Midbrain (tissue), 1 donor: Measurements from ENCODE around the gene TMOD2.

Experiments
- DNase-seq: peaks from one replicate; lab custom pipeline; 2025; lab: John Stamatoyannopoulos, UW

Gene TMOD2

DNA sequence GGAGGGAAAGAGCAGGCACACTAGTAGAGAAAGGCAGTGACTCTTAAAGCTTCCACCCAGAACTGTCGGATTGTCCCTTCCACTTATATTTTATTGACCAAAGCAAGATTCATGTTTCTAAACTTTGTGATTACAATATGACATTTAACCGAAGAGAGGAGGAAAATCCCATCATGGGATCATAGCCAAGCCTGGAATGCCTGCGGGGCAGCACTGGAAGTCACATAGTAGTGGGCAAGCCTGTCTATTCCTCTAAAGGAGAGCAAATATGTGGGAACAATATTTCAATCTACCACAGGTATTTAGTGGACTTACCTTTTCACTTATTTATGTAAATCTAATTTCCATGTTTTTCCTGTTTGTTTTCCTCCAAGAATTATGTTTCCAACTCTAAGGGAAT is 74.3 kb downstream of the TMOD2 start:
- no peak for DNase-seq

DNA sequence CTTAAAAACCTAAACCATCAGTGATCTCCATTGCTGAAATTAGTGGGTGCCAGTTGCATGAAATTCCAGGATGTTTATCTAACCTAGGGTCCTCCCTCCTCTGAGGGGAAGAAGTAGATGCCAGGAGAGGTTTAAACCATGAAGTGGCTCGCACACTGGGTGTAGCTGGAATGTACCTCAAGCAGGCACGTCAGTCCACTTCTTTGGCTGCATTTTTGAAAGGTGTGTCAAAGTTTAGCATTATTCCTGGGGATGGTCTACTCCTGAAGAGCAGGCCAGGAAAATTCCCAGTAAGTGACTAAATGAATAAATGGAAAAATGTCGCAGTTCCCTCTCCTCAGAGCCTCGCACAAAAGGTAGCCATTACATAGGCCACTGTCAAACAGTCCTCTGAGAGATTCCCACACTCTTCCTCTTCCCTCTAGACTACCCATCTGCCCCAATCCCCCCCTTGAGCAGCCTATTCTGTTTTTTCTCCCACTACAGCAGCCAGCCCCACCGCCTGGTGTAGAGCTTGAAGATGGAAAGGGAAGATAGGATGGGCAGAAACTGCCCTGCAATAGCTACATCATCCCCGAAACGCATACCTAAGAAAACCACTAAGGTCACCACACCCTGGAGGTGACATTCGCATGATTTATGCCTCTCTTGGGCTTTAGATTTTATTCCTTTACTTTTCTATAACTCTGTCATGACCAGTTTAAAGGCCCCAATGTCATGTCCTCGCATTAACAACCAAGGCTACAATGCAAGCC is 77.4 kb downstream of the TMOD2 start:
- no peak for DNase-seq

DNA sequence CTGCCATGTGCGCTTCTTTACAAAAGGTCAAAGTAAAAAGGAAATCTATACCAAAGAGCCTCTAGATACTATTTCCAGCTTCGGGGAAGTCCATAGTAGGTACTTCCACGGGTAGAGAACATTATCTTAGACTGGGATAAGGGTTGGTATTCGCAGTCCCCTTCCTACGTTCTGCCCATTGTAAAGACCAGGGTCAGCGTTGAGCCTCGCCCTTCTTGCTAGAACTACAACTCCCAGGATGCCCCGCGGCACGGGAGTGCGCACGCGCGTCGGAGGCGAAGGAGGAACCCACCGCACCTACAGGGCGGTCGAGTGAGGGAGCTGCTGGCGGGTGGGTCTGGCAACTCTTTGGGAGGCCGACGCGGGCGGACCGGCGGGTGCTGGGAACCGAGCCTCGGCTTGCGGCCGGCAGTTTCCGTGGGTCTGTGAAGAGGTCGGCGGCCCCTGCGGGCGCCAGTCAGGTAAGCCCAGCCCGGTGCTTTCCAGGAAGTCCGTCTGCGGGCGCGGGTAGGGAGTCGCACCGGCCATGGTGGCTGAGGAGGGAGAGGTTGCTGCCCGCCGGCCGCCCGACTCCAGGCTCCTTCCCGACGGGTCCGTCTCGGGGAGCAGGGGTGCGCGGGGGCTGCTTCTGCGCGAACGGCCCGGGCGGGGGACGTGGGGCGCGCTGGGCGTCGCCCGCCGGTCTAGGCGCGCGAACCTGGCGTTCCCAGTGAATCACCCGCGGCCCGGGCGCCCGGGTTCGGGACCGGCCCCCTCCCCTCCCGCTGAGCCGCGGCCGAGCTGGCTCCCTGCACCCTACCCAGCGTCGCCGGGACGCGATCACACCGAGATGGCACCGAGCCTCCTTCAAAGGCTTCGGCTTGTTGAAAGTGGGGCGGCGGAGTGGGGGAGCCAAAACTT is 78.2 kb downstream of the TMOD2 start, which contains the start of gene TMOD3:
Gene TMOD3, plus strand, starts transcription at position 278 of the 900 bp plus-strand sequence. CDS start 33,232 bp downstream, outside the sequence.
- DNase-seq = peak; percentile 93

DNA sequence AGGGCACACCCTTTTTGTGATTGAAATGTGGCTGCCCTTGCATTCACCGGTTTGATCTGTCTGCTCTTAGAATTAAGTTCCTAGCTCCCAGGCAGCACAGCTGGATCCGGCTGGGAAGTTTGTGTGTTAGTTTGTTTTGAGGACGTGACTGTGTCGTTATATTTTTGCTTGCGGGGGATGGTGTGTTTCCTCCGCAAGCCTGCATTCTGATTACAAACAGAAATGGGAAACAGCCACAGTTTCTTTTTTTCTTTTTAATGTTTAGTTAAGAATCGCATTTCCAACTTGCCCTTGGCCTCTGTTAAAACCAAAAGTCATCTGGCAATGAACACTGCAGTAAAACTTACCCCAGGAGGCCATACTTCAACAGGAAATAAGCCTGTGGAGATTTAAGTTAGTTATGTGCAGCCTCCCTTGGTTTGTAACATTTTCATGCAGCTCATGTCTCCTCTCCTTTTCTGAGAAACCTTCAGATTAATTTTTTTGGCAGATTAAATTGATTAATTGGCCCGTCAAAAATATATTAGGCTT is 78.9 kb downstream of the TMOD2 start:
- peak; percentile 22 for DNase-seq

DNA sequence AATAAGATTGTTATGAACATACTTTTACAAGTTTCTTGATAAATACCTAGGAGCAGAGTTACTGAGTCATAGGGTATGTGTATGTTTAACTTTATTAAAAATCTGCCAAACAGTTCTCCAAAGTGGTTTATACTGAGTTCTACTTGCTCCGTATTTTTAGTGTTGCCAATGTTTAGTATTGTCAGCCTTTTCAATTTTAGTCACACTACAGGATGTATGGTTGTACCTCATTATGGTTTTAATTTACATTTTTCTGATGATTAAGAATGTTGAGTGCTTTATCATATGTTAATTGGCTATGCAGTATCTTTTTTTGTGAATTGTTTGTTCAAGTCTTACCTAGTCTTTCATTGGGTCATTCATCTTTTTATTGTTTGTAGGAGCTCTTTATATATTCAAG is 82.4 kb downstream of the TMOD2 start:
- no peak for DNase-seq

DNA sequence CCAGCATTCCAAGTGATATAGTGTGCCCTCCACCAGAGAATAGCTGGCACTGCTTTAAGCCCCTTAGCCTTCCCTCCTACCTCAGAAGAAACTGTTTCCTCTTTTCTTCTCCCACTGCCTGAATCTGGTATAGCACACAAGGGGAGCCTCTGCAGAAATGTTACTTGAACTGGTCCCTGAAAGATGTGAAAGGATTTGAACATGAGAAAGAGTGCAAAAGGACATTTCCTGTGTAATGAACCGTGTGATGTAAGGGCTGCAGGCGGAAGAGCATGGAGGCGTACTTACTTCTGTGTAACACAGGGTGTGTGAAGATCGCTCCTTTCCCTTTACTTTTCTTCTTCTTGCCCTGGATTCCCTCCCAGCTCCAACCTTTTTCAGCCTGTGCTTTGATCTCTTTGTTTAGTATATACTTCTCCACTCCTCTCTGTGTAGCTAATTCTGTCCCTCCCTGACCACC is 86.4 kb downstream of the TMOD2 start:
- DNase-seq = no peak

DNA sequence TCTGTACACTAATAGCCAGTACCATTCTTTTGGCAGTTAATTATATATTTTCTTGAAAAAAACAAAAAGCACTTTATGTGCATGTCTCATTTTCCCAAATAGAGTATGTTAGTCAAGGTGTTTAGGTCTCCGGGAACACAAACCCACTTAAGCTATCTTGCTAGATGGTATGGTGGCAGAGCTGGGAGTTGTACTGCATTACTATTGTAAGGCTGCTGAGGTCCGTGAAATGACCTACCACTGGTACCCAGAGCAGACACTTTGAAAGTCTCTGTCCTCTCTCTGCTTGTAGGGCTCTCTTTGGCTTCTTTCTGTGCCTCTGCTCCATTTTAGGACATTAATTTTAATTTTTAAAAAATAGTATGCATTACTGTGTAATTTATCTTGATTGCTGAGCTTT is 86.9 kb downstream of the TMOD2 start:
- DNase-seq = no peak

DNA sequence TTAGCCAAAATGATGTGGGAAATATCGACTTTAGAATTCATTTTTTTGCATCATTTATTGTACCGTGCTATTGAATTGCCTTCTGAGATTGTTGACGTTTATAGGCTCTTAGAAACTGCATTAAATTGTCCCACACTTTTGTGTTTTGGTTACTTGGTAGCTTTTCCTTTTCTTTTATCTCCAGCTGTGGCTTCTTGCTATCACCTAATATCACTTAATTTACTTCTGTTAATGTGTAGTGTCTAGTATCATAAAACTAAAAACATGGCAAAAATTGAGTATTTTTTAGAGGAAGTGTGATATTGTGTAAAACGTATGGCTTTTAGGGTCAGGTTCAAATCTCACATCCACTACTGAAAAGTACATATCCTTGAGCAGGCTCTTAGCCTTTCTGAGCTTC is 89.3 kb downstream of the TMOD2 start:
- no peak for DNase-seq

DNA sequence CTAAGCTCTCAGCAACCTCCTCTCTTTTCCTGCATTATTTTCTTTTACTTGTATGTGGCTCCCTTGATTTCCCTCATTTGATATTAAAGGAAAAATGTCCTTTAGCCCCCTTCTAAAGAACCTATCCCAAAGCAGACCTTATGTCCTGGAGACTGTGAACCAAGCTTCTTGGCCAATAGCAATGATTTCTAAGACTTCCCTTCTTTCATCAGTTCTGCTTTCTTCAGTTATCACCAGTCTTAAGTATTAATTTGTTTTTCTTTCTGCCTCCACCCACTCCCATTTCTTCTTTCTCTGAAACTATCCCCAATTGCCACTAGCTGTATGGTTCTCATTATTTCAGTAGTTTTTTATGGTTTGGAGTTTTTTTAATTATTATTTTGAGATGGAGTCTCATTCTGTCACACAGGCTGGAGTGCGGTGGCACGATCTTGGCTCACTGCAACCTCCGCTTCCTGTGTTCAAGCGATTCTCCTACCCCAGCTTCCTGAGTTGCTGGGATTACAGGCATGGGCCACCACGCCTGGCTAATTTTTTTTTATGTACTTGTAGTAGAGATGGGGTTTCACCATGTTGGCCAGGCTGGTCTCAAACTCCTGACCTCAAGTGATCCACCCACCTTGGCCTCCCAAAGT is 90.1 kb downstream of the TMOD2 start:
- DNase-seq = no peak

DNA sequence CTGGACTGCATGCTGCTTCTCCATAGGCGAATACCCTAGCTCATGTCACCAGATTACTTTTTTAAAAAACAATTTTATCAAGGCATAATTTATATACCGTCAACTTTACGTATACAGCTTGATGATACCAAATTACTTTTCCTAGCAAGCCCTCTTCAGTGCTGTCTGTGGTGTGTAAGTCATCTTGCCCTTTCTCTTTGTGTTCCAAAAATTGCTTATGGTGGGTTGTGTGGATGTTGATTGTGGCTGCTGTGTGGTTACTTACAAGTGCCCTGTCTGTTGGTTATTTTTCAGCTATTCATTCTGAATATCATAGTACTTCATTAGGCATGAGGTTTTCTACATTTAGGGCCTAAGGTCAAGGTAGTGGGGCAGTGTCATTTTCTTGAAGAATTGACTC is 90.9 kb downstream of the TMOD2 start:
- no peak for DNase-seq

DNA sequence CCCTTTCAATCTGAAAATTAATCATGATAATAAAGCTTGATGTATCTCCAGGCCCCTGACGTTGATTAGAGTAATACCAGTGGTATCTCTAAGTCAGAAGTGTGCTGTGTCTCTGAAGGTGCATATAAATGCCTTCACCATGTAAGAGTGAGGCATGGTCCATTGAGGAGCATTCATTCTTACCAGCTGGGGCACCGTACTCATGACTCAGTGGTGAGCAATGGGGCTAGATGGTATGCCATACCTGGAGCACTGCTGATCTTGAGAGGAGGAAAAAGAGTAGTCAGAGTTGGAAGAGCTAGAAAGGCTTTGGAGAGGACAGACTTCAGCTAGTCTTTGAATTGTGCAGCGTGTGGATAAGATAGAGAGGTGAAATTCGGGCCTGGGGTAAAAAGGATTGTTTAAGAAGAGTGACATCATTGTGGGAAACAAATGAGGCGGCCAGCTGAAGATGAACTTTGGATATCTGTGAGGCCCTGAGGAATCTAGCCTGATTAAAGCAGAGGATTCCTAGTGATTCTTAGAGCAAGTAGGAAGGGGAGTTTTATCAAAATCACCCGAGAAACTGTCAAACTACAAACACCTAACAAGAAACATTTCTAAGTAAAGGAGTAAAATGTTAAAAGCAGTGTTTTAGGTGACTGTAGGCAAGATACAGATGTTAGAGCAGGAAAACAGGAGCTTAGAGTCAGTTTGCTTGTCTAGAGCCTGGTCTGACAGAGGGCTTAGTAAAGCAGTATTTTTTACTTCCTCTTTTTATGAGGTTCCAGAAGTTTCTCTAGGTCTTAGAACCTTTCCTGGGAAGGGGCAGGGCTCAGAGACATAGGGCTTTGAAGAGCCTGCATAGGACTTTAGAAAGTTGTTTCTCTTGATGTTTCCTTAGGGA is 91.7 kb downstream of the TMOD2 start:
- DNase-seq = no peak

DNA sequence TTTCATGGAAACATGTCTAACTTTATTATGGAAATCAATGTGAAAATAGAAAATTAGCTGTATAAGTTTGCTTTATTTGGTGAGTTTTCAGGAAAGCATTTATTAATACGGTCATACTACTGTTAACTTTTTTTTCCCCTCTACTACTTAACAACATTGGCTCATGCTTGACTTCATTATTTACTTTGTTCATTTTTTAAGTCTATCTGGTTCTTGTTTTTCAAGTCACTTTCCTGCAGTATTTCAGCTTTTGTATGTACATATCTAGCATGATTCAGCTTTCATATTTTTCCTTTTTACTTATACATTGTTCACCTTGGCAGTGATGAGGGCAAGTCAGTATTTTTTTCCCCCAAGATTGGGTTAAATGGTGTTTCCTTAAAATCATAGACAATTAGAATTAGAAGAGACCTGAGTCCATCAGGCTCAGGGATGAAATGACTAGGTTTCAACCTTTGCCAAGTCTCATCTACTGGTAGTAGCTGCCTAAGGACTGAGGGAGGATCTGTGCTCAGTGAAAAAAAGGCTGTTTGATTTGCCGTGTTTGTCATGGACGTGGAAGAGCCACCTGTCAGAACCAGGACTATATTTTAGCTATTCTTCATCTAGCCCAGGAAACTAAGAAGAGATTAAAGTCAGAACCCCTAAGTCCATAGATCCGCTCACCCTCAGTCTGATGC is 93.5 kb downstream of the TMOD2 start:
- DNase-seq = no peak

DNA sequence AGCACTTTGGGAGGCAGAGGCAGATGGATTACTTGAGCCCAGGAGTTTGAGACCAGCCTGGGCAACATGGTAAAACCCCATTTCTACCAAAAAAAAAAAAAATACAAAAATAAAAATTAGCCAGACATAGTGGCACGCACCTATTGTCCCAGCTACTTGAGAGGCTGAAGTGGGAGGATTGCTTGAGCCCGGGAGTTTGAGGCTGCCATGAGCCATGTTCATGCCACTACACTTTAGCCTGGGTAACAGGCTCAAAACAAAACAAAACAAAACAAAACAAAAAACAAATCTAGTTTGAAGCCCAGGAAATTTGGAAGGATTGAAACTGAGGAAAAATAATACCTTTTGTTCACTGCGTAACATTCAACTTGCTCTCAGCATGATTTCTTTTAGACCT is 94.7 kb downstream of the TMOD2 start:
- no peak for DNase-seq

DNA sequence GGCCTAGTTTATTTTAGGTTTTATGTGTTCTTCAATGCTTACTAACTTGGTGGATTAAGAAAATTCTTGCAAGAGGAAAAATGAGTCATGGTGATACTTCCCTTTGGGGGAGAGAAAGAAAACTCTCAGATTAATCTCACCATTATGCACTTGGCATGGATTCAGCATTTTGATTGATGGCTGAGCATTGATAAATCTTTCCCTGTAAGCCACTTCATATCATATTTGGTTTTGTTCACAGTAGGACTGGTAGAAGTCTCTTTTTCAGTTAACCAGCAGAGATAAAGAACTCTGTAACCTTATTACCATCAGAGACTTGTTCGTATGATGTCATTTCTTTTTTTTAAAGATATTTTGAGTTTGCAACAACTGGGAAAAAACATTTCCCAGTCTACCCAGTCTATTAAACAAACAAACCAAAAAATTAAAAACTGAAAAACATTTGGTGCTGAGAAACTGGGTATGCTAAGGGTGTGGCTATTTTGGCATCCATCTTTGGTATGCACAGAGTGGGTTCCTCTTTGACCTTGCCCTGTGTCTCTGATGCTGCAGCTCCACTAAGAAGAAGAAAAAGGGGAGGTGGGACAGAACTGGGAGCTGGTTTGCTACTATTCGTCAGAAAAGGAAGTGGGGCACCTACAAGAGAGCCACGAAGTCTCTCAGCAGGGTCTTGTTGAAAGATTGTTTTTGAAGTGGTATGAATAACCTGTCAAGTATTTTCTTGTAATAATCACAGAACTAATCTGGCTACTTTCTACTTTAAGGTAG is 95.2 kb downstream of the TMOD2 start:
- no peak for DNase-seq

DNA sequence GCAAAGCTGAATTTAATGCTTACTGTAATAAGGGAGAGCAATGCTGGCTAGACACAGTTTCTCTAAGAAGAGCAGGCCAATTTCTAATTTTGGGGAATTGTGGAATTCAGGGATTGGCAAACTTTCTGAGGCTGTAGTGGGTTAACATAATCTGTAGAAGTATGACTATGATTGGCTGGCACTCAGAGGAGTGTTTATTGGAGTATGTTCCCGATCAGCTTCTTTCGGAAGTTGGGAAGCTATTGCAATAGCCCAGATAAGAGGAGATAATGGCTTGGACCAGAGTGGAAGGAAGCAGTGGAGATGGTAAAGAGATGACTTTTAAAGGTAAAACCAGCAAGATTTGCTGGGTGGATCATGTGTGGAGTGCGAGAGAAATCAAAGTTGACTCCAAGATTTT is 97.4 kb downstream of the TMOD2 start:
- DNase-seq = no peak

DNA sequence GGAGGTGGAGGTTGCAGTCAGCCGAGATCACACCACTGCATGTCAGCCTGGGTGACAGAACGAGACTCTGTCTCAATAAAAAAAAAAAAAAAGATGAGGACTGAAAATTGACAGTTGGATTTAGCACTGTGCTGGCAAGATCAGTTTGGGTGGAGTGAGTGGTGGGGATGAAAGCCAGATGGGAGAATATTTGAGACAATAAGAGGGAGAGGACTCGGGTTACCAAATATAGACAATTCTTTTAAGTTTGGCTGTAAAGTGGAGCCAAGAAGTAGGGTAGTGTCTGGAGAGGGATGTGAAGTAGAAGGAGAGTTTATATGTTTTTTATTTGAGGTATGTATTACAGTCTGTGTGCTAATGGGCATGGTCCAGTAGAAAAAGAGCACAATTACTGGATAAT is 98.5 kb downstream of the TMOD2 start:
- no peak for DNase-seq

DNA sequence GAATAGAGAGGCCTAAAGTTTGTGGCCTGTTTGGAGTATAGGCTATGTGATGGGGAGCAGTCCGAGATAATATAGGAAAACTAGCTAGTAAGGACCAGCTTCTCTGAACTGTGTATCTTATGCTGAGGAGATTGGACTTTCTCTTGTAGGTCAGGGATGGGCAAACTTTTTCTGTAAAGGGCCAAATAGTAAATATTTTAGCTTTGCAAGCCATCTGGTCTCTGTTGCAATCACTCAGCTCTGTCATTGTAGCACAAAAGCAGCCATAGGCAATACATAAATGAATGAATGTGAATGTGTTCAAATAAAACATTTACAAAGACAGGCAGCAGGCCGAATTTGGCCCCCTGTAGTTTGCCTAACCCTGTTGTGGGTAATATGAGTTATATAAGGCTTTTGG is 102.6 kb downstream of the TMOD2 start:
- no peak for DNase-seq

DNA sequence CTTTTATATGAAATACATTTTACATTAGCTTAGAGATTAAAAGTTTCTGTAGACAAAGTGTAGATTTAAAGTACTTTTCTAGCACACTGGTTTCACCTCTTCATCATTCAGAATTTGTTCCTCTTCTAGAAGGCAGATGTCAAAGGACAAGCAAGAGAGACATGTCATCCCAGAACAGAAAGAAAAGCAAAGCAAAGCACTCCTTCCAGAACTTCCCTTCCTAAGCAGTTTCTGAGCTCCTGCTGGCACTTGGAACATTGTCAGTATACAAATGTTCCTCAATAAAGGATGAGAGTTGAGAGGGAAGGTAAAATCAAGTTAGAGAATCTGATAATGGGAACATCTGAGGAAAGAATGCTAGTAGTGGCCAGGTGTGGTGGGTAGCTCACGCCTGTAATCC is 104.2 kb downstream of the TMOD2 start:
- DNase-seq = no peak

DNA sequence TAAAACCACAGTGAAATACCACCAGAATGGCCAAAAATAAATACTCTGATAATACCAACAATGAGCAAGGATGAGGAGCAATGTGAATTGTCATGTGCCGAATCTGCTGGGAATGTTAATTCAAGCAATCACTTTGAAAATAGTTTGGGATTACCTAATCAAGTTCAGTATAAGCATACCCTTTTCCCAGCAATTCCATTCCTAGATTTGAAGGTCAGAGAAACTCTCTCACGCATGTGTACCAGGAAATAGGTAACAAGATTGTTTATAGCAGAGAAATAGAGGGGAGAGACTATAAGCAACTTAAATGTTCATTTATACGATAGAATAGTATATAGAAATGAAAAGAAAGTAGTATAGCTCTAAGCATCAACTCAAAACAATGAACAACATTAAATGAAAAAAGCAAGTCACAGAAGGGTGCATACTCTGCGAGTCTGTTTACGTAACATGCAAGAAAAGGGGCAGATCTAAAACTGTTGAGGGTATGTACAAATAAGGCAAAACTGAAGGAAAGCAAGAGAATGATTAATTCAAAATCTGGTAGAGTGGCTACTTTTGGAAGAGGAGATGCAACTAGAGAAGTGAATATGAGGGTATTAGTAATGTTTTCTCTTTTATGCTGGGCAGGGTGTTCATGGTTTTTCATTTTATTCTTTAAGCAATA is 105.5 kb downstream of the TMOD2 start:
- DNase-seq = no peak
